H1 (cell line): ENCODE data around the gene ALDH1A2. TPM values are rescaled to one million over a fixed set of nuclear protein-coding genes. Genes with fewer than 3 reads are reported as not detected.

Experiments used
- CBX8 ChIP-seq: fragments of 300-800, 300-1000 bp; sonication (generic); IDR thresholded peaks from 2 replicates; pipeline ENCODE4 v1.7.1; 2016; ENCODE audit warnings: low read depth, low read length, borderline replicate concordance
- CHD1 ChIP-seq: IDR thresholded peaks from 2 replicates; pipeline ENCODE4 v1.6.1; 2012; ENCODE audit warnings: low read depth, low read length, improper control_type of control experiment
- CHD7 ChIP-seq: fragments of 300-600 bp; sonication (generic); IDR thresholded peaks from 2 replicates; pipeline ENCODE4 v1.7.1; 2012; ENCODE audit warnings: low read length, moderate library complexity, mild to moderate bottlenecking, inconsistent platforms; ENCODE audit not compliant: insufficient replicate concordance
- CREB1 ChIP-seq: IDR thresholded peaks from 2 replicates; pipeline ENCODE4 v1.6.1; 2012; ENCODE audit warnings: inconsistent platforms
- EGR1 ChIP-seq: IDR thresholded peaks from 2 replicates; pipeline ENCODE4 v1.6.1; 2011; ENCODE audit warnings: low read depth, low read length, borderline replicate concordance
- HDAC2 ChIP-seq, 2 experiments: fragments of 300-600 bp in 1 of 2; sonication (generic) in 1 of 2; IDR thresholded peaks; 2 replicates each; pipeline ENCODE4 v1.6.1; 2011 to 2012; ENCODE audit warnings: low read depth in 2 of 2, low read length in 2 of 2, mild to moderate bottlenecking in 2 of 2, moderate library complexity in 2 of 2, borderline replicate concordance in 1 of 2, inconsistent platforms in 1 of 2
- HDAC6 ChIP-seq: IDR thresholded peaks from one replicate; pipeline ENCODE4 v1.7.1; 2012; ENCODE audit warnings: low read depth, mild to moderate bottlenecking, inconsistent platforms, low read length, moderate library complexity
- SP2 ChIP-seq: IDR thresholded peaks from 2 replicates; pipeline ENCODE4 v1.6.1; 2012; ENCODE audit warnings: mild to moderate bottlenecking, low read length, inconsistent platforms
- polyA plus RNA-seq, 7 experiments: library from polyadenylated mRNA; depleted of rRNA in 3 of 7; stranded (reverse) in 5 of 7; unstranded in 2 of 7; fragments of >200 nt in 5 of 7; fragments of 200-250 nt in 2 of 7; gene quantifications; 1 replicate in 5 of 7; 2 replicates in 1 of 7; 4 replicates in 1 of 7; pipeline versions ENCODE4 v1.2.1 to v1.2.3, GENCODE V29; 2011 to 2013; ENCODE audit warnings: missing spikeins in 2 of 7, mixed read lengths in 2 of 7
- total RNA-seq: library from RNA; stranded (reverse); fragmentation: NEBNext Ultra II Directional; extraction: Animal tissue kit (Norgen Biotek cat#: 25700); gene quantifications from 2 replicates; pipeline ENCODE4 v1.2.1, GENCODE V29; 2021

ALDH1A2 gene
- total and polyA plus RNA-seq, 2 of the 8 experiments (the other 6 are each of a cell fraction or from before 2014, with no cell fraction given), result 0.06 to 0.24 TPM

GRCh38 chr15:58002338-58003126, 63.0 kb downstream of the ALDH1A2 start (continued):
- no peak for TF ChIP-seq CBX8
- no peak for TF ChIP-seq HDAC6
- no peak for TF ChIP-seq CHD7
- no peak for TF ChIP-seq EGR1
- TF ChIP-seq CHD1, result no peak
- TF ChIP-seq CREB1, result no peak
- no peak for TF ChIP-seq HDAC2 (IDR thresholded peaks at IDR 0.05; ENCODE audit: borderline replicate concordance in 1 of 2, low read depth in 2 of 2, low read length in 2 of 2)
- TF ChIP-seq SP2, result no peak
